Peyer's patch (tissue), 4 donors: ENCODE data around the gene ANKFN1. TPM values are rescaled to one million over a fixed set of nuclear protein-coding genes. Genes with fewer than 3 reads are reported as not detected.

Experiments
- DNase-seq, 3 donors: peaks; one replicate each; pipeline ENCODE4 v3.0.0-alpha.2; 2017 to 2019
- H3K27ac ChIP-seq, 4 donors: fragments of 200-600 bp; sonication (generic); one replicate each; pipeline ENCODE4 v1.5.1; 2016 to 2019
- H3K27me3 ChIP-seq, 2 donors: fragments of 200-600 bp; sonication (generic); one replicate each; pipeline ENCODE4 v1.5.1; 2019
- H3K36me3 ChIP-seq, 3 donors: fragments of 200-600 bp; sonication (generic); one replicate each; pipeline ENCODE4 v1.5.1; 2016 to 2019
- H3K4me1 ChIP-seq, 4 donors: fragments of 200-600 bp; sonication (generic); one replicate each; pipeline ENCODE4 v1.5.1; 2016 to 2019
- H3K4me3 ChIP-seq, 4 donors: fragments of 200-600 bp; sonication (generic); 1 replicate in 3 of 4; 2 replicates in 1 of 4; pipeline ENCODE4 v1.5.1; 2016 to 2019; ENCODE audit warnings: mild to moderate bottlenecking in 1 of 4
- H3K9me3 ChIP-seq, 4 donors: fragments of 200-600 bp; sonication (generic); one replicate each; pipeline ENCODE4 v1.5.1; 2016 to 2019; ENCODE audit warnings: mild to moderate bottlenecking in 1 of 4
- CTCF ChIP-seq, 6 experiments: fragments of 450-650 bp in 4 of 6; fragments of 200-600 bp in 2 of 6; sonication (generic) in 1 of 6; IDR thresholded peaks; one replicate each; pipeline ENCODE4 v1.5.1; 2017 to 2019; ENCODE audit warnings: antibody characterized with exemption in 6 of 6, mild to moderate bottlenecking in 3 of 6, moderate library complexity in 1 of 6
- POLR2A ChIP-seq, 2 donors: fragments of 450-650 bp; IDR thresholded peaks; one replicate each; pipeline ENCODE4 v1.5.1; 2017; ENCODE audit warnings: antibody characterized with exemption in 2 of 2, mild to moderate bottlenecking in 2 of 2, moderate library complexity in 2 of 2
- total RNA-seq, 4 donors: library from RNA; depleted of rRNA; stranded (reverse); fragments of >200 nt; gene quantifications; one replicate each; pipeline ENCODE4 v1.1.0, GENCODE V29; 2016

Gene ANKFN1
- total RNA-seq, 4 donors from 2014 or later = 0.95 to 2.0 (median 1.6) TPM; not detected in 1

GRCh38 chr17:56136301-56136700 is 17.0 kb upstream of the ANKFN1 start:
- H3K4me3 ChIP-seq = no peak overlapping the region
- H3K27ac ChIP-seq = no peak overlapping the region
- no peaks in the 10 kb centered on the region for H3K36me3 ChIP-seq
- no peak for DNase-seq
- H3K27me3 ChIP-seq = no peaks in the 10 kb centered on the region
- H3K4me1 ChIP-seq = no peaks in the 10 kb centered on the region
- H3K9me3 ChIP-seq = no peaks in the 10 kb centered on the region
- TF ChIP-seq POLR2A (IDR thresholded peaks at IDR 0.05) = no peak
- TF ChIP-seq CTCF (IDR thresholded peaks at IDR 0.05) = no peak

GRCh38 chr17:56141046-56141839 is 12.0 kb upstream of the ANKFN1 start:
- no peaks in the 10 kb centered on the region for H3K36me3 ChIP-seq
- H3K27ac ChIP-seq = no peak overlapping the region
- H3K4me3 ChIP-seq = no peak overlapping the region
- no peak for TF ChIP-seq POLR2A (IDR thresholded peaks at IDR 0.05)
- TF ChIP-seq CTCF (IDR thresholded peaks at IDR 0.05) = no peak
- DNase-seq = no peak
- no peaks in the 10 kb centered on the region for H3K9me3 ChIP-seq
- H3K27me3 ChIP-seq = no peaks in the 10 kb centered on the region
- no peaks in the 10 kb centered on the region for H3K4me1 ChIP-seq

DNA sequence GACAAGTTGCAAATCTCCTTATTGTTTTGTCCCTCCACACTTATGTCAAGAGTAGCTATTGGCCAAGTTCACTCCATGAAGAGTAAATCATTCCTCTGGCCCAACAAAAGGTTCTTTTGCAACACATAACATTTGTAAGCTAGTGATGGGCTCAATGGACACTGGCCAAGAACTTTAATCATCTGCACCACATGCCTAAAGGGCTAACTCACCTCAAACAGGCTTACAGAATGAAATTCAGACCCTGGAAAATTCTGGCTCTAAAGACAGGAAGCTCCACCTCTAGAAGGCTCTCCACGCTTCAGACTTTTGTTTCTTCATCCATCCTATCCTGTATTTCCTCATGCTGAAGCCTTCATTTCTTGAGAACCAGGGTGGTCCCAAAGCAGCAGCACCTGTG is 10.9 kb upstream of the ANKFN1 start:
- H3K4me1 ChIP-seq = no peaks in the 10 kb centered on the region
- no peak for TF ChIP-seq CTCF (IDR thresholded peaks at IDR 0.05)
- TF ChIP-seq POLR2A (IDR thresholded peaks at IDR 0.05) = no peak
- H3K36me3 ChIP-seq = no peaks in the 10 kb centered on the region
- no peaks in the 10 kb centered on the region for H3K27me3 ChIP-seq
- no peak overlapping the region for H3K4me3 ChIP-seq
- no peak for DNase-seq
- H3K9me3 ChIP-seq = no peaks in the 10 kb centered on the region
- H3K27ac ChIP-seq = no peak overlapping the region

DNA sequence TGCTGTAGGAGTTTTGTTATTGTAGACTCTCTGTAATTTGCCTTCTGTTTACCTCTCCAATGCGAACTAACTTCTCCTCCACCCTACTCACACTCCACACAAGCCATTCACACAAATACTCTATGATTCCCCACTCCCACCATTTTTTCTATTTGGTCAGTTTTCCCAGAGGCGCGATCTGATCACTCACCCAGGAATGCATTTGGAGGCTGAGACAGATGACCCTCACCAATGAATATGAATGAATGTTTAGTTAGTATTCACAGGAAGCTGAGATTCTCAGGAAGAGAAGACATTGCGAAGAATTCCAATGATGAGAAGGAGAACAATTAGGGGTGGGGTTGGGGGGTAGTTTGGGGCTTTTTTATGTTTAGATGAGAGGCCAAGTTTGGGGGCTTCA is 10.5 kb upstream of the ANKFN1 start:
- Histone ChIP-seq H3K9me3 (no peaks in the 10 kb centered on the region), H3K4me1 (no peaks in the 10 kb centered on the region), H3K4me3 (no peak overlapping the region), H3K27ac (no peak overlapping the region), H3K27me3 (no peaks in the 10 kb centered on the region), H3K36me3 (no peaks in the 10 kb centered on the region)
- no peak for TF ChIP-seq POLR2A (IDR thresholded peaks at IDR 0.05)
- TF ChIP-seq CTCF (IDR thresholded peaks at IDR 0.05) = no peak
- no peak for DNase-seq

- no peak overlapping the region for H3K27ac ChIP-seq
- H3K4me3 ChIP-seq = no peak overlapping the region
- H3K4me1 ChIP-seq = no peaks in the 10 kb centered on the region
- no peak for DNase-seq
- no peaks in the 10 kb centered on the region for H3K9me3 ChIP-seq
- no peaks in the 10 kb centered on the region for H3K36me3 ChIP-seq
- TF ChIP-seq POLR2A (IDR thresholded peaks at IDR 0.05) (no peak), CTCF (IDR thresholded peaks at IDR 0.05) (peak in 1 of 6 experiments; percentile 3)
- no peaks in the 10 kb centered on the region for H3K27me3 ChIP-seq
These were observed 9.1 kb upstream of the ANKFN1 start for GRCh38 chr17:56144223-56144622.
